Liver (tissue), 9 donors: ENCODE measurements around the gene LCN12. TPM values are rescaled to one million over a fixed set of nuclear protein-coding genes. Genes with fewer than 3 reads are reported as not detected.
A peak's percentile ranks its signal among the peaks of the same experiment; 100 is the strongest.
"Not testable (repeated sequence)": the region's sequence is repeated elsewhere in the genome, so short reads cannot be mapped to it uniquely, and the experiment has no call there.

ENCODE experiments used
- DNase-seq: peaks from one replicate; pipeline ENCODE4 v3.0.0-alpha.2; 2017; ENCODE audit warnings: low spot score
- H3K27ac ChIP-seq, 2 donors: one replicate each; pipeline ENCODE4 v1.7.0; 2013; ENCODE audit warnings: inconsistent platforms in 2 of 2, low read length in 2 of 2, control low read depth in 1 of 2, low read depth in 1 of 2, mild to moderate bottlenecking in 1 of 2
- H3K27me3 ChIP-seq, 4 donors: one replicate each; pipeline versions ENCODE4 v1.6.1 to v1.7.0; 2013; ENCODE audit warnings: low read length in 3 of 4, inconsistent platforms in 1 of 4, mild to moderate bottlenecking in 1 of 4, moderate library complexity in 1 of 4; ENCODE audit not compliant: control insufficient read depth in 4 of 4, insufficient read depth in 4 of 4
- H3K36me3 ChIP-seq, 4 donors: one replicate each; pipeline versions ENCODE4 v1.6.1 to v1.7.0; 2013; ENCODE audit warnings: low read length in 3 of 4, mild to moderate bottlenecking in 3 of 4, low read depth in 1 of 4, moderate library complexity in 1 of 4; ENCODE audit not compliant: control insufficient read depth in 4 of 4, insufficient read depth in 3 of 4
- H3K4me1 ChIP-seq, 4 donors: one replicate each; pipeline versions ENCODE4 v1.6.1 to v1.7.0; 2013; ENCODE audit warnings: low read length in 3 of 4, mild to moderate bottlenecking in 3 of 4, moderate library complexity in 1 of 4; ENCODE audit not compliant: control insufficient read depth in 4 of 4, insufficient read depth in 4 of 4
- H3K4me3 ChIP-seq, 3 donors: one replicate each; pipeline versions ENCODE4 v1.6.1 to v1.7.0; 2013; ENCODE audit warnings: low read length in 3 of 3, control low read depth in 1 of 3, low read depth in 1 of 3, mild to moderate bottlenecking in 1 of 3
- H3K9ac ChIP-seq, 2 donors: one replicate each; pipeline ENCODE4 v1.7.0; 2013; ENCODE audit warnings: low read length in 2 of 2, mild to moderate bottlenecking in 2 of 2, moderate library complexity in 2 of 2, control low read depth in 1 of 2, low read depth in 1 of 2
- H3K9me3 ChIP-seq, 4 donors: one replicate each; pipeline versions ENCODE4 v1.6.1 to v1.7.0; 2013; ENCODE audit warnings: low read length in 3 of 4; ENCODE audit not compliant: control insufficient read depth in 4 of 4
- CTCF ChIP-seq: fragments of 150-350 bp; IDR thresholded peaks from 2 replicates; pipeline ENCODE4 v1.5.1; 2017; ENCODE audit warnings: improper control_type of control experiment, low read depth, low read length; ENCODE audit not compliant: missing input control
- WGBS: extraction: QIAGEN DNeasy Blood & Tissue Kit; methylation state at CpG from one replicate; pipeline ENCODE4 v1.1.7; 2013; 5-methylcytosine and 5-hydroxymethylcytosine counted together
- polyA plus RNA-seq, 2 donors: library from polyadenylated mRNA; stranded (reverse) in 1 of 2; unstranded in 1 of 2; fragments of 200-250 nt in 1 of 2; fragments of >200 nt in 1 of 2; fragmentation: Nextera tagmentation in 1 of 2; extraction: Ambion mirVana in 1 of 2; gene quantifications; one replicate each; pipeline versions ENCODE4 v1.2.1 to v1.2.3, GENCODE V29; 2013 to 2015
- total RNA-seq, 2 donors: library from RNA; depleted of rRNA; stranded (reverse); fragments of >200 nt; gene quantifications; one replicate each; pipeline ENCODE4 v1.2.3, GENCODE V29; 2014
- donor health status: healthy.
- donor health status: healthy.
- donor health status: healthy.
- donor health status: healthy.
- donor health status: healthy.

LCN12 gene
- total and polyA plus RNA-seq, 4 donors = 2.3 to 12.2 (median 6.2) TPM

- H3K27me3 ChIP-seq, H3K4me1 ChIP-seq, H3K9ac ChIP-seq, H3K36me3 ChIP-seq, H3K4me3 ChIP-seq, H3K27ac ChIP-seq, H3K9me3 ChIP-seq, DNase-seq: not testable (repeated sequence)
- WGBS = 42% methylated on average over 17 of the region's 17 CpGs
- TF ChIP-seq CTCF = peak; percentile 20
Observed at GRCh38 chr9:137004285-137004684, 52.2 kb downstream of the LCN12 start.

Other genes with a start within 250 kb of the LCN12 start
Only the 30 nearest of the 33 such genes appear.
- gene LCN10, start 209.3 kb upstream of the LCN12 start, total RNA-seq = under 1 TPM; 0.08 to 0.14 TPM
- gene LCN10, start 209.3 kb upstream of the LCN12 start, polyA plus RNA-seq = under 1 TPM; 0.11 to 0.12 TPM
- gene LCN6, start 203.7 kb upstream of the LCN12 start, total RNA-seq = not detected
- gene LCN6, start 203.7 kb upstream of the LCN12 start, polyA plus RNA-seq = under 1 TPM; 0.14 to 0.32 TPM
- not detected for gene LCN8, start 194.0 kb upstream of the LCN12 start, total RNA-seq
- not detected for gene LCN8, start 194.0 kb upstream of the LCN12 start, polyA plus RNA-seq
- not detected for gene LCN15, start 187.8 kb upstream of the LCN12 start, total RNA-seq
- gene LCN15, start 187.8 kb upstream of the LCN12 start, polyA plus RNA-seq = not detected
- gene TMEM141, start 160.9 kb upstream of the LCN12 start, total RNA-seq = 10 to 100 TPM; 32.2 to 58.9 TPM
- 10 to 100 TPM; 73.6 to 74.7 TPM for gene TMEM141, start 160.9 kb upstream of the LCN12 start, polyA plus RNA-seq
- 1 to 10 TPM in 1 of 2 donors, under 1 TPM in 1; 0.75 to 1.8 TPM for gene CCDC183, start 155.9 kb upstream of the LCN12 start, total RNA-seq
- 1 to 10 TPM in 1 of 2 donors, under 1 TPM in 1; 0.20 to 1.3 TPM for gene CCDC183, start 155.9 kb upstream of the LCN12 start, polyA plus RNA-seq
- 10 to 100 TPM; 12.6 to 32.6 TPM for gene RABL6, start 144.3 kb upstream of the LCN12 start, total RNA-seq
- 1 to 10 TPM; 3.6 to 8.7 TPM for gene RABL6, start 144.3 kb upstream of the LCN12 start, polyA plus RNA-seq
- gene AJM1, start 109.8 kb upstream of the LCN12 start, total RNA-seq = 1 to 10 TPM in 1 of 2 donors, under 1 TPM in 1; 0.56 to 2.3 TPM
- gene AJM1, start 109.8 kb upstream of the LCN12 start, polyA plus RNA-seq = 1 to 10 TPM in 1 of 2 donors, under 1 TPM in 1; 0.61 to 1.0 TPM
- gene PHPT1, start 102.9 kb upstream of the LCN12 start, total RNA-seq = 10 to 100 TPM; 23.2 to 40.4 TPM
- 10 to 100 TPM; 44.2 to 83.1 TPM for gene PHPT1, start 102.9 kb upstream of the LCN12 start, polyA plus RNA-seq
- gene MAMDC4, start 99.9 kb upstream of the LCN12 start, total RNA-seq = 1 to 10 TPM; 4.0 to 8.1 TPM
- 1 to 10 TPM; 2.4 to 3.9 TPM for gene MAMDC4, start 99.9 kb upstream of the LCN12 start, polyA plus RNA-seq
- 100 to 1,000 TPM; 123 to 248 TPM for gene EDF1, start 86.0 kb upstream of the LCN12 start, total RNA-seq
- gene EDF1, start 86.0 kb upstream of the LCN12 start, polyA plus RNA-seq = 100 to 1,000 TPM; 289 to 513 TPM
- 10 to 100 TPM in 1 of 2 donors, 1 to 10 TPM in 1; 7.5 to 14.9 TPM for gene TRAF2, start 65.8 kb upstream of the LCN12 start, total RNA-seq
- 1 to 10 TPM; 4.7 to 6.1 TPM for gene TRAF2, start 65.8 kb upstream of the LCN12 start, polyA plus RNA-seq
- 100 to 1,000 TPM in 1 of 2 donors, 10 to 100 TPM in 1; 64.0 to 163 TPM for gene FBXW5, start 7.5 kb upstream of the LCN12 start, total RNA-seq
- gene FBXW5, start 7.5 kb upstream of the LCN12 start, polyA plus RNA-seq = 100 to 1,000 TPM in 1 of 2 donors, 10 to 100 TPM in 1; 87.1 to 130 TPM
- gene C8G, start 7.0 kb upstream of the LCN12 start, total RNA-seq = 100 to 1,000 TPM in 1 of 2 donors, 10 to 100 TPM in 1; 25.1 to 323 TPM
- 1,000 to 10,000 TPM in 1 of 2 donors, 100 to 1,000 TPM in 1; 892 to 1,117 TPM for gene C8G, start 7.0 kb upstream of the LCN12 start, polyA plus RNA-seq
- gene PTGDS, start 25.2 kb downstream of the LCN12 start, total RNA-seq = 1 to 10 TPM in 1 of 2 donors, under 1 TPM in 1; 0.23 to 5.4 TPM
- gene PTGDS, start 25.2 kb downstream of the LCN12 start, polyA plus RNA-seq = 10 to 100 TPM in 1 of 2 donors, 1 to 10 TPM in 1; 7.4 to 15.2 TPM
- gene LCNL1, start 30.7 kb downstream of the LCN12 start, total RNA-seq = under 1 TPM in 1 of 2 donors, not detected in 1; 0.08 TPM
- under 1 TPM in 1 of 2 donors, not detected in 1; 0.01 TPM for gene LCNL1, start 30.7 kb downstream of the LCN12 start, polyA plus RNA-seq
- gene PAXX, start 40.1 kb downstream of the LCN12 start, total RNA-seq = 1 to 10 TPM; 7.3 to 9.0 TPM
- gene PAXX, start 40.1 kb downstream of the LCN12 start, polyA plus RNA-seq = 10 to 100 TPM; 29.4 to 34.1 TPM
- under 1 TPM; 0.33 to 0.42 TPM for gene CLIC3, start 44.3 kb downstream of the LCN12 start, total RNA-seq
- under 1 TPM; 0.38 to 0.83 TPM for gene CLIC3, start 44.3 kb downstream of the LCN12 start, polyA plus RNA-seq
- 10 to 100 TPM in 1 of 2 donors, 1 to 10 TPM in 1; 2.9 to 15.2 TPM for gene ABCA2, start 76.0 kb downstream of the LCN12 start, total RNA-seq
- gene ABCA2, start 76.0 kb downstream of the LCN12 start, polyA plus RNA-seq = 10 to 100 TPM in 1 of 2 donors, 1 to 10 TPM in 1; 9.5 to 15.1 TPM
- gene FUT7, start 79.8 kb downstream of the LCN12 start, total RNA-seq = under 1 TPM; 0.37 to 0.67 TPM
- gene FUT7, start 79.8 kb downstream of the LCN12 start, polyA plus RNA-seq = under 1 TPM in 1 of 2 donors, not detected in 1; 0.14 TPM
- 1 to 10 TPM; 2.7 to 5.6 TPM for gene NPDC1, start 93.9 kb downstream of the LCN12 start, total RNA-seq
- 10 to 100 TPM in 1 of 2 donors, 1 to 10 TPM in 1; 9.0 to 14.5 TPM for gene NPDC1, start 93.9 kb downstream of the LCN12 start, polyA plus RNA-seq
- under 1 TPM; 0.09 to 0.25 TPM for gene ENTPD2, start 101.8 kb downstream of the LCN12 start, total RNA-seq
- gene ENTPD2, start 101.8 kb downstream of the LCN12 start, polyA plus RNA-seq = under 1 TPM; 0.17 to 0.40 TPM
- gene SAPCD2, start 118.3 kb downstream of the LCN12 start, total RNA-seq = 1 to 10 TPM in 1 of 2 donors, under 1 TPM in 1; 0.08 to 1.8 TPM
- gene SAPCD2, start 118.3 kb downstream of the LCN12 start, polyA plus RNA-seq = under 1 TPM; 0.06 to 0.38 TPM
- gene UAP1L1, start 125.2 kb downstream of the LCN12 start, total RNA-seq = 1 to 10 TPM; 1.8 to 2.3 TPM
- 1 to 10 TPM in 1 of 2 donors, under 1 TPM in 1; 0.35 to 1.6 TPM for gene UAP1L1, start 125.2 kb downstream of the LCN12 start, polyA plus RNA-seq
- 10 to 100 TPM; 19.9 to 31.8 TPM for gene MAN1B1, start 134.7 kb downstream of the LCN12 start, total RNA-seq
- gene MAN1B1, start 134.7 kb downstream of the LCN12 start, polyA plus RNA-seq = 10 to 100 TPM; 23.2 to 29.7 TPM
- gene DPP7, start 162.5 kb downstream of the LCN12 start, total RNA-seq = 10 to 100 TPM; 25.0 to 38.8 TPM
- 10 to 100 TPM; 62.6 to 71.1 TPM for gene DPP7, start 162.5 kb downstream of the LCN12 start, polyA plus RNA-seq
- not detected for gene GRIN1, start 186.9 kb downstream of the LCN12 start, total RNA-seq
- under 1 TPM in 1 of 2 donors, not detected in 1; 0.05 TPM for gene GRIN1, start 186.9 kb downstream of the LCN12 start, polyA plus RNA-seq
- gene LRRC26, start 217.8 kb downstream of the LCN12 start, total RNA-seq = under 1 TPM in 1 of 2 donors, not detected in 1; 0.17 TPM
- under 1 TPM in 1 of 2 donors, not detected in 1; 0.09 TPM for gene LRRC26, start 217.8 kb downstream of the LCN12 start, polyA plus RNA-seq
- gene TMEM210, start 219.8 kb downstream of the LCN12 start, total RNA-seq = not detected
- not detected for gene TMEM210, start 219.8 kb downstream of the LCN12 start, polyA plus RNA-seq
- 10 to 100 TPM; 19.4 to 32.6 TPM for gene ANAPC2, start 236.3 kb downstream of the LCN12 start, total RNA-seq
- 10 to 100 TPM in 1 of 2 donors, 1 to 10 TPM in 1; 9.3 to 19.9 TPM for gene ANAPC2, start 236.3 kb downstream of the LCN12 start, polyA plus RNA-seq